ENCODE results near the gene APOC1.
"Not testable (repeated sequence)": the region's sequence is repeated elsewhere in the genome, so short reads cannot be mapped to it uniquely, and the experiment has no call there.

The APOC1 gene

GRCh38 chr19:44925114-44925891, 10.9 kb downstream of the APOC1 start:
- no peak for DNase-seq (ENCODE audit: low spot score)
- Histone ChIP-seq H3K4me3 (no peak overlapping the region), H3K27ac (peak overlapping the region in 1 of 2 donors; percentile 38)
- TF ChIP-seq CTCF (IDR thresholded peaks at IDR 0.05): no peak

- not testable (repeated sequence) for DNase-seq (ENCODE audit: low spot score)
- H3K4me3 ChIP-seq: peak overlapping the region; percentile 59
- H3K27ac ChIP-seq: peak overlapping the region in 1 of 2 donors; percentile 22
Observed at GRCh38 chr19:44926245-44927077, 12.1 kb downstream of the APOC1 start.

GRCh38 chr19:44927746-44928145, 13.3 kb downstream of the APOC1 start:
- TF ChIP-seq CTCF (IDR thresholded peaks at IDR 0.05): no peak

GRCh38 chr19:44930088-44930487, 15.7 kb downstream of the APOC1 start:
- no peak for TF ChIP-seq CTCF (IDR thresholded peaks at IDR 0.05)
- Histone ChIP-seq H3K4me3 (no peak overlapping the region), H3K27ac (no peak overlapping the region)
- DNase-seq (ENCODE audit: low spot score): no peak

More at GRCh38 chr19:44927746-44928145, 13.3 kb downstream of the APOC1 start:
- H3K27ac ChIP-seq: peak overlapping the region in 1 of 2 donors; percentile 22
- no peak overlapping the region for H3K4me3 ChIP-seq
- DNase-seq (ENCODE audit: low spot score): no peak

- no peak for TF ChIP-seq CTCF (IDR thresholded peaks at IDR 0.05)
- no peak overlapping the region for H3K27ac ChIP-seq
- no peak for DNase-seq (ENCODE audit: low spot score)
- H3K4me3 ChIP-seq: no peak overlapping the region
Observed at GRCh38 chr19:44931541-44931940, 17.1 kb downstream of the APOC1 start.

- TF ChIP-seq CTCF (IDR thresholded peaks at IDR 0.05): no peak
- DNase-seq (ENCODE audit: low spot score): no peak
- Histone ChIP-seq H3K27ac (no peak overlapping the region), H3K4me3 (no peak overlapping the region)
Observed at GRCh38 chr19:44939668-44940067, 25.3 kb downstream of the APOC1 start.

- no peak for DNase-seq (ENCODE audit: low spot score)
- H3K27ac ChIP-seq: no peak within 1 kb of the TSS
- no peak for TF ChIP-seq CTCF (IDR thresholded peaks at IDR 0.05)
- no peak within 1 kb of the TSS for H3K4me3 ChIP-seq
Observed at GRCh38 chr19:44942067-44942571, 27.7 kb downstream of the APOC1 start, which contains the start of gene APOC4. Gene APOC4 (plus strand): TSS chr19:44942237. CDS start chr19:44942278, 41 bp downstream.
